ENCODE measurements around the gene POMGNT1.

POMGNT1 gene

DNA sequence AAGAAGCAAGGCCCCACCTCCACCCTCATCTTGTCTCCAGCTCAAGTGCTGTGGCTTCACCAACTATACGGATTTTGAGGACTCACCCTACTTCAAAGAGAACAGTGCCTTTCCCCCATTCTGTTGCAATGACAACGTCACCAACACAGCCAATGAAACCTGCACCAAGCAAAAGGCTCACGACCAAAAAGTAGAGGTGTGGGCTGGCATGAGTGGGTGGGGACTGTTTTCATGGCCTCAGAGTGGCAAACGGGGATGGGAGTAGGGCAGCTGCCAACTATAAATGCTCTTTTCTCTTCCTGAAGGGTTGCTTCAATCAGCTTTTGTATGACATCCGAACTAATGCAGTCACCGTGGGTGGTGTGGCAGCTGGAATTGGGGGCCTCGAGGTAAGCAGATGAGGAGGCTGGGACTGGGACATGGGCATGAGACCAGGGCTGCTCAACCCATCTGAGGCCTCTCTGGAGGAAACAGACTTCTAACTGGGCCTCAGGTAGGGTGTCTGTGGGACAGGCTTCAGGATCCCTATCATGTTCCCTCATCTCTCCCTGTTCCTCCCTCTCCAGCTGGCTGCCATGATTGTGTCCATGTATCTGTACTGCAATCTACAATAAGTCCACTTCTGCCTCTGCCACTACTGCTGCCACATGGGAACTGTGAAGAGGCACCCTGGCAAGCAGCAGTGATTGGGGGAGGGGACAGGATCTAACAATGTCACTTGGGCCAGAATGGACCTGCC, 13.1 kb downstream of the POMGNT1 start:
- Histone ChIP-seq H3K36me3 (ENCODE audit: control insufficient read depth, insufficient read depth, low read length) (peaks cover 5% of the 10 kb centered on the region), H3K4me3 (ENCODE audit: insufficient read depth, low read depth, low read length) (no peak overlapping the region), H3K27me3 (ENCODE audit: control insufficient read depth, insufficient read depth, low read length, poor library complexity, severe bottlenecking) (no peaks in the 10 kb centered on the region), H3K4me1 (ENCODE audit: control insufficient read depth, insufficient read depth, low read length) (no peaks in the 10 kb centered on the region), H3K27ac (ENCODE audit: insufficient read depth, low read depth, low read length, poor library complexity, severe bottlenecking) (no peak overlapping the region), H3K9me3 (ENCODE audit: control insufficient read depth, low read length) (no peaks in the 10 kb centered on the region)
- WGBS, 2 experiments, result 85 to 88% methylated on average over 7 of the region's 7 CpGs

DNA sequence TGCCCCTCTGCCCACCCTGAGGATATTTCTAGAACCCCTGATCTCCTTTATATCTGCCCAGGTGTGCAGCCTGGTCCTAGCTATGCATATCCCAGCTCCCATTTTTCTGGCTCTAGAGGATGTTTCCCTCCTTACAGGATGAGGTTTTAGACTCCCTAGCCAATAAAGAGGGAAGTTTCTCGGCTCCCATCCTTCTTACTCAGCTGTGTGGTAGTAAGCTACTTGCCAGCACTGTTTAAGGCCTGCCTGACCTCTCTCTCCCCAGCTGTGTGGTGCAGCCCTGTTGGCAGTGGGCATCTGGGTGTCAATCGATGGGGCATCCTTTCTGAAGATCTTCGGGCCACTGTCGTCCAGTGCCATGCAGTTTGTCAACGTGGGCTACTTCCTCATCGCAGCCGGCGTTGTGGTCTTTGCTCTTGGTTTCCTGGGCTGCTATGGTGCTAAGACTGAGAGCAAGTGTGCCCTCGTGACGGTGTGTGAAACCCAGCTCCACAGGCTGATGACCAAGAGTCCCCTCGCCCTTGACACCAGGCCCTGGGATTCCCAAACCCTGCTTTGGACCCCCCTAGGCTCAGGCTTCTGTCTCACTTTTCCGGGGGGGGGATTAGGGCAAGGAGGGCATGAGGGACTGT, 14.2 kb downstream of the POMGNT1 start:
- peaks cover 5% of the 10 kb centered on the region for H3K36me3 ChIP-seq (ENCODE audit: control insufficient read depth, insufficient read depth, low read length)
- H3K4me3 ChIP-seq (ENCODE audit: insufficient read depth, low read depth, low read length), result no peak overlapping the region
- WGBS, 2 experiments, result 92 to 95% methylated on average over 12 of the region's 12 CpGs
- no peaks in the 10 kb centered on the region for H3K4me1 ChIP-seq (ENCODE audit: control insufficient read depth, insufficient read depth, low read length)
- H3K27me3 ChIP-seq (ENCODE audit: control insufficient read depth, insufficient read depth, low read length, poor library complexity, severe bottlenecking), result no peaks in the 10 kb centered on the region
- H3K27ac ChIP-seq (ENCODE audit: insufficient read depth, low read depth, low read length, poor library complexity, severe bottlenecking), result no peak overlapping the region
- no peaks in the 10 kb centered on the region for H3K9me3 ChIP-seq (ENCODE audit: control insufficient read depth, low read length)

DNA sequence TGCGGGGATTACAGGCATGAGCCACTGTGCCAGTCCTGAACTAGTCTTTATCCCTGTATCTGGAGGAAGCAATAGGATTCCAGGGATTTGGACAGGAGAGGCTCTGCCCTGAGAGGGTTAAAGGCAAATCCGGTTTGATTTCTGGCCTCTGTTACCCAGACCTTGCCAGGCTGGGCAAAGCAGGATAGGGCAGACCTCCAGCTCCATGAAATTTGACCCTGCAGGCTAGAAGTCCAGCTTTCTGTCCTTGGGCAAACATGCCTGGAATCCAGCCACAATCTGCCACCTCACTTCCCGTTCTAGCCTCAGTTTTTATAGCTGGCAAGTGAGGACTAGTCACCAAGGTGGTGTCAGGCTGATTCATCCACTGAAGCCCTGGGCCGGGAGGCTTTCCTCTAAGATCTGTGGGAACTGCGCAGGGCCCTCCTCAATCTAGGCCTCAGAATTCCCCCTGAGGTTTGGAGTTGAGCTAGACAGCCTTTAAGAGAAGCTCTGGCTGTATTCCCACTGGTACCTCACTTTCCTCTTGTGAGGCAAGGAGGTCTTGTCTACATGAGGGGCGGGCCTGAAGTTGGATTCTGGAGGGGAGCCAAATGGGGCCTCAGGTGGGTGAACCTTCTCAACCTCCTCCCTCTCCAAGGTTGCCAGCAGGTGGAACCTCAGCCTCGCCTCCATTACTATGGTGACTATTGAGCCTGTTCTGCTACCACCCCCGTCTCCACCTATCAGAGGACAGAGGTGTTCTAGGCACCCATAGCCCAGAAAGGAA, 15.0 kb downstream of the POMGNT1 start:
- peaks cover 5% of the 10 kb centered on the region for H3K36me3 ChIP-seq (ENCODE audit: control insufficient read depth, insufficient read depth, low read length)
- no peaks in the 10 kb centered on the region for H3K27me3 ChIP-seq (ENCODE audit: control insufficient read depth, insufficient read depth, low read length, poor library complexity, severe bottlenecking)
- no peaks in the 10 kb centered on the region for H3K4me1 ChIP-seq (ENCODE audit: control insufficient read depth, insufficient read depth, low read length)
- 80 to 81% methylated on average over 8 of the region's 8 CpGs for WGBS, 2 experiments
- no peak overlapping the region for H3K27ac ChIP-seq (ENCODE audit: insufficient read depth, low read depth, low read length, poor library complexity, severe bottlenecking)
- no peaks in the 10 kb centered on the region for H3K9me3 ChIP-seq (ENCODE audit: control insufficient read depth, low read length)
- H3K4me3 ChIP-seq (ENCODE audit: insufficient read depth, low read depth, low read length), result no peak overlapping the region

DNA sequence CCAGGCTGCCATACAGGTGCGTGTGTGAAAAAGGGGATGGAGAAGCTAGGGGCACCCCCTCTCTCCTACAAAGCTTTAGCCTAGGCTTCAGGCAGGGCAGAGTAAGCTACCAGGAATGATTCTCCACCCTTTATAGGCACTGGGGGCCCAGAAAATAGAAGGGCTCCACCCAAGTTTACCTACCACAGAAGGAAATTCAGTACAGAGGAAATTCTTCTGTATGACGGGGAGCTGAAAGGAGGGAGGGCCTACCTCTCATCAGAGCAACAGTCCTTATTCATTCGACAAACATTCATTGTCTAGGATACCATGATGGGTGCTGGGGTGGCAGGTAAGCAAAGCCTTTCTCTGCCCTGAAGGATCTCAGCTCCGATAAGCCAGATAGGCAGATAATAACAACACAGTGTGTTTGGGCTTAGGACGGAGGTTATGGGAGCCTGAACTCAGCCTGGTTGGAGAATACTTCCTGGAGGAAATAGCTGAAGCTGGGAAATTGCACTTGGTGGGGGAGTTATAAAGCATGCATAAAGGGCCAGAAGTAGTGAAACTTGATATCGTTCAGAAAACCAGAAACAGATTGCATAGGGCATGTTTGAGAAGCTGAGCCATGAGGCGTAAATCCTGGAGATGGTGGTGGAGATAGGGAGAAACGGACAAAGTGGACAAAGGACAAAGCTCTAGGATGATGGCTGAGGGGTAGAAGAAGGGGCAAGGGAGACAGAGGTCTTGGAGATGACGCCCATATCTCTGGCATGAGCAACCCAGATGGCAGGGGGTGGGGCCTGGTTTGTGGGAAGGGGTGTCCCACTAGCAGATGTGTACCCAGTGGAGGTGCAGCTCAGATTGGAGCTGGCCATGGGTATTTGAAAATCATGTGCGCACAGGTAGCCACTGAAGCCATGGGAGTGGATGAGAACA, 16.6 kb downstream of the POMGNT1 start:
- no peaks in the 10 kb centered on the region for H3K9me3 ChIP-seq (ENCODE audit: control insufficient read depth, low read length)
- H3K27ac ChIP-seq (ENCODE audit: insufficient read depth, low read depth, low read length, poor library complexity, severe bottlenecking), result no peak overlapping the region
- no peaks in the 10 kb centered on the region for H3K4me1 ChIP-seq (ENCODE audit: control insufficient read depth, insufficient read depth, low read length)
- H3K36me3 ChIP-seq (ENCODE audit: control insufficient read depth, insufficient read depth, low read length), result no peaks in the 10 kb centered on the region
- WGBS, 2 experiments, result 81 to 82% methylated on average over 10 of the region's 10 CpGs
- no peak overlapping the region for H3K4me3 ChIP-seq (ENCODE audit: insufficient read depth, low read depth, low read length)
- H3K27me3 ChIP-seq (ENCODE audit: control insufficient read depth, insufficient read depth, low read length, poor library complexity, severe bottlenecking), result no peaks in the 10 kb centered on the region

DNA sequence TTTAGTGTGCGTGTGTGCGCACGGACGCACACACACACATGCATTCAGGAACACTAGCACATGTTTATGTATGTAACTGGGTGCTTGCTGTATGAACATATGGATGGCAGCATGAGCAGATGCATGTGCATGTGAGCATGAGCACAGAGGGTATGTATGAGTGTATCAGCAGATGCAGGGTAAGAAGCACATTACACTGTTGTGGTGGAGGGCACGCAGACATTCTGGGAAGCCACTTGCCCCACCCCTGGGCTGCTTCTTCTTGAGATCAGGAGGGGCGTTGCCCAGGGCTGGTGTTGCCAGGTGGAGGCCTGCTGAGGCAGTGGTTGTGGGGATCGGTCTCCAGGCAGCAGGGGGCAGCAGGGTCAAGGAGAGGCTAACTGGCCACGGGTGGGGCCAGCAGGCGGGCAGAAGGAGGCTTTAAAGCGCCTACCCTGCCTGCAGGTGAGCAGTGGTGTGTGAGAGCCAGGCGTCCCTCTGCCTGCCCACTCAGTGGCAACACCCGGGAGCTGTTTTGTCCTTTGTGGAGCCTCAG, 18.1 kb downstream of the POMGNT1 start:
- H3K27me3 ChIP-seq (ENCODE audit: control insufficient read depth, insufficient read depth, low read length, poor library complexity, severe bottlenecking), result no peaks in the 10 kb centered on the region
- H3K4me1 ChIP-seq (ENCODE audit: control insufficient read depth, insufficient read depth, low read length), result no peaks in the 10 kb centered on the region
- H3K27ac ChIP-seq (ENCODE audit: insufficient read depth, low read depth, low read length, poor library complexity, severe bottlenecking), result no peak overlapping the region
- no peaks in the 10 kb centered on the region for H3K36me3 ChIP-seq (ENCODE audit: control insufficient read depth, insufficient read depth, low read length)
- no peak overlapping the region for H3K4me3 ChIP-seq (ENCODE audit: insufficient read depth, low read depth, low read length)
- no peaks in the 10 kb centered on the region for H3K9me3 ChIP-seq (ENCODE audit: control insufficient read depth, low read length)
- WGBS, 2 experiments, result 58 to 63% methylated on average over 12 of the region's 12 CpGs

DNA sequence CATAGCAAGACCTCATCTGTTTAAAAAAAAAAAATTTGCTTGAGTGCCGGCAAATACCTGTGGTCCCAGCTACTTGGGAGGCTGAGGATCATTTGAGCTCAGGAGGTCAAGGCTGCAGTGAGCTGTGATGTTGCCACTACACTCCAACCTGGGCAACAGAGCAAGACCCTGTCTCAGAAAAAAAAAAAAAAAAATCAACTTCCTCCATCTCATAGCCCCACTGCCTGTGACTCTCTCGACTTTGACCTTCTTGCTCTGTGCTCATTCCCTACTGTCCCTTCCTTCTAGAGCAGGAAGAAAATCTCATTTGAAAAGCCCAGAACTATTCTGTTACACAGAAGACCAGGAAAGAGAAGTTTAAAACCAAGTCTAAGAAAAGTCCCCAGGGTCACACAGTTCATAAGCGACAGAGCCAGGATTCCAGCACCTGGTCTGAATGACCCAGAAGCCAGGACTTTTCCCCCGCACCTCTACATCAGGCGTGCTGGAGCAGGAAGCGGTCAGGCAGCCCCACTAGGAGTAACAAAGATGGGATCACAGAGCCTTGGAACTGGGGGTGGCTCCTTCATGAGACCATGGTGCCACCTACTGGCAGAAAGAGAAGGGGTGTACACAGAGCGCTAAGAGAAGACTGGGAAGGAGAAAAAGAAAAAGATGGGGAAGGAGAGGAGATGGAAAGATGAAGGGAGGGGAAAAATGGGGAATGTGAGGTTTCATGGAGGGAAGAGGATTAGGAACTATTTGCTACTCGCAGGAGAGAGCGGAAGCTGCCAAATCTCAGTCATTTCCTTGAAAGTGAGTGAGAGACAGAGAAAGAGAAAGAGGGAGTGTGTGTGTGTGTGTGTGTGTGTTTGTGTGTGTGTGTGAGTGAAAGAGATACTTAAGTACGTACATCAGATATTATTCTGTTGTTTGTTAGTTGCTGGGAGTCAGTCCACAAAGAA, 18.8 kb downstream of the POMGNT1 start:
- H3K27ac ChIP-seq (ENCODE audit: insufficient read depth, low read depth, low read length, poor library complexity, severe bottlenecking), result no peak overlapping the region
- no peaks in the 10 kb centered on the region for H3K9me3 ChIP-seq (ENCODE audit: control insufficient read depth, low read length)
- no peaks in the 10 kb centered on the region for H3K36me3 ChIP-seq (ENCODE audit: control insufficient read depth, insufficient read depth, low read length)
- no peak overlapping the region for H3K4me3 ChIP-seq (ENCODE audit: insufficient read depth, low read depth, low read length)
- WGBS, 2 experiments, result 32 to 34% methylated on average over 10 of the region's 10 CpGs
- no peaks in the 10 kb centered on the region for H3K27me3 ChIP-seq (ENCODE audit: control insufficient read depth, insufficient read depth, low read length, poor library complexity, severe bottlenecking)
- no peaks in the 10 kb centered on the region for H3K4me1 ChIP-seq (ENCODE audit: control insufficient read depth, insufficient read depth, low read length)

DNA sequence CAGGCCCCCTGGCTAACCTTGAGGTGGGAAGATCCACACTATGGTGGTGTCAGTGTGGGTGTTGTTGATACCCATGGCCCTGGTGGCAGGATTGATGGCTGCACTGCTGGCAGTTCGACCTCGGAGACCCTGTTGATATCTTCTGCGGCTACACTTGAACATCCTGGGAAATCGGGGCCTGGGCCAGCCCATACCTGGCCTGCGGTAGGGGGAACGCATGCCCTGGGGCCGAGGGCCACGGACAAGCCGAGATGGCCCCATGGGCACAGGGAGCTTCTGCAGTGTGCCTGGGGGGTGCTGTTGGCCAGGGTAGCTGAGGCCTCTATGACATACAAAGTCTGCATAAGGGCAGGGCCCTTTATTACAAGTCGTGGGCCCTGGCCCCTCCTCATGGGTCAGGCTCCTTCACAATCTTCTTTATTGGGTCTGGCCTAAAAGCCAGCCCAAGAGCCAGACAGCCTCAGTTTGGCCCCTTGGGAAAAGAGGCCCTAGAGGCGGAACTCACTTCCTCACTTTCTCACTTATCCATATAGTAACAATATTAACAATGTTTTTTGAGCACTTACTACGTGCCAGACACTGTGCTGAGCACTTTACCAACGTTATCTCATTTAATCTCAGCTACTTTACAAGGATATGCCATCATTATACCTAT, 21.9 kb downstream of the POMGNT1 start, which contains the start of gene P3R3URF:
TSS of gene P3R3URF (minus strand) at position 278 of the 655 bp plus-strand sequence. CDS start at position 261, 17 bp downstream.
- Histone ChIP-seq H3K27me3 (ENCODE audit: control insufficient read depth, insufficient read depth, low read length, poor library complexity, severe bottlenecking) (no peaks in the 10 kb centered on the region), H3K27ac (ENCODE audit: insufficient read depth, low read depth, low read length, poor library complexity, severe bottlenecking) (no peak within 1 kb of the TSS), H3K4me3 (ENCODE audit: insufficient read depth, low read depth, low read length) (no peak within 1 kb of the TSS), H3K9me3 (ENCODE audit: control insufficient read depth, low read length) (no peaks in the 10 kb centered on the region), H3K4me1 (ENCODE audit: control insufficient read depth, insufficient read depth, low read length) (peaks cover 5% of the 10 kb centered on the region), H3K36me3 (ENCODE audit: control insufficient read depth, insufficient read depth, low read length) (no peaks in the 10 kb centered on the region)
- 91 to 92% methylated on average over 13 of the region's 13 CpGs for WGBS, 2 experiments

DNA sequence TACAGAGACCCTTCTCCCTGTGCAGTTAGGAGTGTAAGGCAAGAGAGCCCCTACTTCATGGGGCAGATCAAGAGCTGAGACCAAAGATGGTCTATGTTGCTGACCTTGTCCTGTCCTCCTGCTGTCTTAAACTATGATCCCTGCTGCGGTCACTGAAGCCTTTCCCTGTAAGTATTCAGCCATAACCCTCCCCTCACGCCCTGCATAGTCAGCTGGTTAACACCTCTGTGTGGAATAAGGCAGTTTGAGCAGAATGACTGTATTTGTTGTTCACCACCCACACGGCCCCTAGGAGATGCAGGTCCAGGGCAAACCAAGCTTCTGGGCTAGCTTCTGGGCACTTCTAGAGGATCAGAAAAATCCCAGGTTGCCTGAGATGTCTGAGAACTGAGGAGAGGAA, 23.0 kb downstream of the POMGNT1 start:
- no peak overlapping the region for H3K27ac ChIP-seq (ENCODE audit: insufficient read depth, low read depth, low read length, poor library complexity, severe bottlenecking)
- 88 to 91% methylated on average over 3 of the region's 3 CpGs for WGBS, 2 experiments

More for the DNA sequence above, 23.0 kb downstream of the POMGNT1 start:
- Histone ChIP-seq H3K27me3 (ENCODE audit: control insufficient read depth, insufficient read depth, low read length, poor library complexity, severe bottlenecking) (no peaks in the 10 kb centered on the region), H3K4me3 (ENCODE audit: insufficient read depth, low read depth, low read length) (no peak overlapping the region), H3K4me1 (ENCODE audit: control insufficient read depth, insufficient read depth, low read length) (peaks cover 5% of the 10 kb centered on the region), H3K9me3 (ENCODE audit: control insufficient read depth, low read length) (no peaks in the 10 kb centered on the region), H3K36me3 (ENCODE audit: control insufficient read depth, insufficient read depth, low read length) (no peaks in the 10 kb centered on the region)

Measured in ectodermal cell (in vitro differentiated cells).